SJSA1 (cell line): Measurements from ENCODE around the gene C4BPB. TPM values are rescaled to one million over a fixed set of nuclear protein-coding genes. Genes with fewer than 3 reads are reported as not detected.

Source experiments
- DNase-seq, 2 experiments: peaks; one replicate each; pipeline ENCODE4 v3.0.0-alpha.2; 2015 to 2020; ENCODE audit warnings: low spot score in 2 of 2, low read depth in 1 of 2
- H3K27ac ChIP-seq: fragments of 250-450 bp; sonication (Bioruptor Pico); 2 replicates; pipeline ENCODE4 v1.5.1; 2020; ENCODE audit warnings: mild to moderate bottlenecking, moderate library complexity
- H3K27me3 ChIP-seq: fragments of 250-450 bp; sonication (Bioruptor Pico); replicated peaks from 2 replicates; pipeline ENCODE4 v1.5.1; 2020; ENCODE audit warnings: mild to moderate bottlenecking, moderate library complexity
- H3K36me3 ChIP-seq: fragments of 250-450 bp; sonication (Bioruptor Pico); 2 replicates; pipeline ENCODE4 v1.5.1; 2020; ENCODE audit warnings: mild to moderate bottlenecking
- H3K4me1 ChIP-seq: fragments of 250-450 bp; sonication (Bioruptor Pico); replicated peaks from 2 replicates; pipeline ENCODE4 v1.6.1; 2021; ENCODE audit warnings: mild to moderate bottlenecking
- H3K4me3 ChIP-seq: fragments of 250-450 bp; sonication (Bioruptor Pico); 2 replicates; pipeline ENCODE4 v1.5.1; 2020; ENCODE audit warnings: mild to moderate bottlenecking
- H3K9me3 ChIP-seq: fragments of 250-450 bp; sonication (Bioruptor Pico); replicated peaks from 2 replicates; pipeline ENCODE4 v1.5.1; 2020; ENCODE audit warnings: mild to moderate bottlenecking
- total RNA-seq: library from RNA; depleted of rRNA; stranded (reverse); fragments of >200 nt; shearing (Covaris generic); gene quantifications from 2 replicates; pipeline ENCODE4 v1.2.3, GENCODE V29; 2014

Gene C4BPB
- total RNA-seq, 1 experiment from 2014 or later: 1.8 TPM

- DNase-seq: no peak
- Histone ChIP-seq H3K27me3 (no peaks in the 10 kb centered on the region), H3K27ac (no peak overlapping the region), H3K36me3 (no peaks in the 10 kb centered on the region; the same call in 1 of the 2 replicates), H3K4me3 (no peak overlapping the region), H3K9me3 (no peaks in the 10 kb centered on the region), H3K4me1 (no peaks in the 10 kb centered on the region)
Measured at GRCh38 chr1:207069061-207069460, 19.6 kb upstream of the C4BPB start.

DNA sequence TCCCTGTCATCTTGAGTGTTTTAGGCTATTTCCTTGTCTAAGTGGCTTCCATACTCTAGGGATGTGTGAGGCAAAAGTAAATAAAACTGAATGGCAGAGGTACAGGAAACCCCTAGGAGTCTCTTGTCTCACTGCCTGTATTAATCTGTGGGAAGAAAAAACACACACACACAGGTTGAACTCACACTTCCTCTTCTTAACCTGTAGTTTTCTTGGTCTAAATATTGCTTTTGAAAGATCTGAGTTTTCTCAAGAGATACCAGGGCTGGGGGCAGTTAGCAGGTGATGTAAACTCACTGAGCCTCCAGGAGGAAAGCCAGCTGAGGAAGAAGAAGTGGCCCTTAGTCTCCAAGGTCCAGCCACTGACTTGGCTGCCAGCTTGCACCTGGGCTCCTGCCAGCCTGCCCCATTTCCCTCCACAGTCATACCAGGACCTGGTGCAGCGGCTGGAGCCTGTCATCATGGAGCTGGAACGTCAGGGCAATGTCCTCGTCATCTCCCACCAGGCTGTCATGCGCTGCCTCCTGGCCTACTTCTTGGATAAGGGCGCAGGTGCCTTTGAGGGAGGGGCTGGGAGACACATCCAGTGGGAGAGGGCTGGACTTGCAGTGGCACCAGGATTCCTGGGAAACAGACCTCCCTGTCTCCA lies 18.7 kb upstream of the C4BPB start:
- Histone ChIP-seq H3K27ac (no peak overlapping the region), H3K9me3 (no peaks in the 10 kb centered on the region), H3K4me1 (no peaks in the 10 kb centered on the region), H3K4me3 (no peak overlapping the region), H3K36me3 (no peaks in the 10 kb centered on the region; the same call in 1 of the 2 replicates), H3K27me3 (no peaks in the 10 kb centered on the region)
- no peak for DNase-seq

DNA sequence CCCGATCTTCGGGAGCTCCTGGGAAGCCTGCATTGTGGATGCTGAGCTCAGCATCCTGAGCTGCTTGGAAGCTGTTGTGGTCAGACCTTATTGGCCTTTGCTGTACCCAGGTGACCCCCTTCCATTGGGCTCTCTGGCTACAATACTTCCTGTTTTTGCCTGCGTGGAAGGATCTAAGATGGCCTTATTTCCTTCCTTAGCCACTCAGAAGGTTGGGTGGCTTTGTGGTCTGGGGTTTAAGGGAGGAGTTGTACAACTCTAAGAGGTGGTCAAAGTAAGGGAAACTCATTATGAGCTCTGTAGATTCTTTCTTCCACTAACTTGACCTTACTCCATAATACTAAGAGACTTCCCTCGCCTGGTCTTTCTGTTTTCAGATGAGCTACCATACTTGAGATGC lies 17.8 kb upstream of the C4BPB start:
- Histone ChIP-seq H3K36me3 (no peaks in the 10 kb centered on the region; the same call in 1 of the 2 replicates), H3K27me3 (no peaks in the 10 kb centered on the region), H3K4me1 (no peaks in the 10 kb centered on the region), H3K9me3 (no peaks in the 10 kb centered on the region), H3K27ac (no peak overlapping the region), H3K4me3 (no peak overlapping the region)
- no peak for DNase-seq

DNA sequence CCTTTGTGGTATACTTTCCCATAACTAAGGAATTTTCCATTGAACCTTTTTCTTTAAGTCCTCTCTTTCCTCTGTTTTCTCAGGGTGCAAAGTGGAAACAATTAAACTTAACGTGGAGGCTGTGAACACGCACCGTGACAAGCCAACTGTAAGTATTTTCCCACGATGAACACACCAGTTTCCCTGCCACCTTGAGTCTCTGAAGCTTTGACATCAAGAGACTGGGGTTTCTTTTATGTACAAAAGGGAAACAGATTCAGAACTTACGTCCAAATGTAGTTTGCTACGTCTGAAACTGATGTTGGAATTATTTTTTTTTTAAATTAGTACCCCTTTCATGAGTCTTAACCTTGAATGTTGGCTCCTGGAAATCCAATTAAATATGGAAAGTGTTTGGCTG lies 17.2 kb upstream of the C4BPB start:
- Histone ChIP-seq H3K4me1 (no peaks in the 10 kb centered on the region), H3K36me3 (no peaks in the 10 kb centered on the region; the same call in 1 of the 2 replicates), H3K9me3 (no peaks in the 10 kb centered on the region), H3K4me3 (no peak overlapping the region), H3K27me3 (no peaks in the 10 kb centered on the region), H3K27ac (no peak overlapping the region)
- DNase-seq: no peak

DNA sequence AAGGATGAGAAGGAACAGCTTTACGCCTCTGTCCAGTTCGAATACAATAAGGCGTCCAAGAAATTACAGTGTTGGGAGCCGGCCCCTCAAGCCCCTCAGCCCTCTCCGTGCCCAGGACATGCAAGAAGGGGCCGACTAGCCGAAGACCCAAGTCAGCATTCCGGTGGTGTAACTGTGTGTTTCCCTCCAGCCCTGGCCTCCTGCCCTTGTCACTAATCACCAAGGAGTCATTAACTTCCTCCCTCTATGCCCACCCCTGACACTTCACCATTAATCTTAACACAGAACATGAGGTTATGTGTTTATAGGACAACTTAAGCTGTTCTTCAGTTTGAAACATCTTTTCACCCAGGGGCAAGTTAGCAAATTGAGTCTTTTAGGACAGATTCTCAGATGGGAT lies 16.4 kb upstream of the C4BPB start:
- Histone ChIP-seq H3K27me3 (no peaks in the 10 kb centered on the region), H3K4me1 (no peaks in the 10 kb centered on the region), H3K27ac (no peak overlapping the region), H3K4me3 (no peak overlapping the region), H3K9me3 (no peaks in the 10 kb centered on the region), H3K36me3 (no peaks in the 10 kb centered on the region; the same call in 1 of the 2 replicates)
- DNase-seq: no peak

DNA sequence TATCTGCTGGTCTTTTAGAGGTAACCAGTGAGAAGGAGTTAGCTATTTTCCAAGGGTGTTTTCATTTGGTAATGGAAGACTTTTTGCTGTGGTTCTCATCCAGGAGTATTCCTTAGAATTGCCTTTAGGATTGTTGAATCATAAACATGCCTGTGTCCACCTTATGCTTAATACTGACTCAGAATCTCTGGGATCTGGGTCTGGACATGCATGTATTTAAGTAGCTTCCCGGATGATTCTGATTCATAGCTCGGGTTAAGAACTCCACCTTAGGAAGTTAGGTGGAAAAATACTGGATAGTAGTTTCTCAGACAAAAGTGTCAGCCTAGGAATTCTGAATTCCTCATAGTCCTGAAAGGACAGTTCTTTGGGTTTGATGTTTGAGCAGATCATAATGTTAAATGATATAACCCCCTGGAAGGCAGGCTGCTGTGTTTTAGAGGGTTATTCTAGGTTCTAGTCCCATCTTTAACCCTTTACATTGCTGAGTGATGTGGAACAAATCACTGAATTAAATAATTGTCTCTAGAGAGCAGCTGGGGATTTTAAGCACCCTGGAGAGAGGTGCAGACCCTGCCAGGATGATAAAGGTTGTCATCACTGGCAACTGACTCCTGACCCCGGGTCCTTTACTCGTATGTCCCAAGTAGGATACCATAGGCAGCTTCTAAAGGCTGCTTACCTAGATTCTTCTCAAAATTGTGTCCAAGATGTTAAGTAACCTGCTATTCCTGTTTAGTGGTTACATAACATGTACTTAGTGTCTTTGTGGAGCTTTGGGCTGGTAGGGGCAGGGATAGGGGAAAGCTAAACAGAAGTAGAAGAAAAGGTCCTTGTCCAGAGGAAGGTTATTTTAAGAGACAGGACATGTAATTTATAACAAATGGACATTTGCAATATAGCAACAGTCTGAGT lies 14.5 kb upstream of the C4BPB start:
- Histone ChIP-seq H3K27me3 (no peaks in the 10 kb centered on the region), H3K9me3 (no peaks in the 10 kb centered on the region), H3K4me3 (no peak overlapping the region), H3K4me1 (no peaks in the 10 kb centered on the region), H3K27ac (no peak overlapping the region), H3K36me3 (no peaks in the 10 kb centered on the region; the same call in 1 of the 2 replicates)
- no peak for DNase-seq

- DNase-seq: no peak
- H3K4me3 ChIP-seq: no peak overlapping the region
- no peak overlapping the region for H3K27ac ChIP-seq
- H3K4me1 ChIP-seq: no peaks in the 10 kb centered on the region
- no peaks in the 10 kb centered on the region for H3K9me3 ChIP-seq
- H3K27me3 ChIP-seq: no peaks in the 10 kb centered on the region
- H3K36me3 ChIP-seq: no peaks in the 10 kb centered on the region
Measured at GRCh38 chr1:207076181-207076955, 12.3 kb upstream of the C4BPB start.

DNA sequence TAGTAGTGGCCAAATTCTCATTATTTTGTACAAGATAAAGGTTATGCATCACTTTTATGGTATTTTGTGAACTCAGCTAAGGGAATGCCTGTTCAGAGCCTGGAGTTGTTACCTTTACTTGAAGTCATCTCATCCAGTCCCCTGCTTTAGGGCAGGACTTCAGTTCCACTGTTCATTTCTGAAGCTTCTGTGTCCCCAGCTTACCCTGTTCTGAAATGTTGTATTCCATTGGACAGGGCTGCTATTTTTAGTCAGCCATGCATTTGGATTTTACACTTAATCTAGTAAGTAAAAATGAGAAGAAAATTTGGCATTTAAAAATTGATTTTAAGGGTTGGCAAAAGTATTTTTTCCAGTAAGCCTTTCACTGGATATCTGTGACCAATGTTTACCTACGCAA lies 11.6 kb upstream of the C4BPB start:
- Histone ChIP-seq H3K4me3 (no peak overlapping the region), H3K4me1 (no peaks in the 10 kb centered on the region), H3K36me3 (no peaks in the 10 kb centered on the region), H3K27me3 (no peaks in the 10 kb centered on the region), H3K9me3 (no peaks in the 10 kb centered on the region), H3K27ac (no peak overlapping the region)
- no peak for DNase-seq

DNA sequence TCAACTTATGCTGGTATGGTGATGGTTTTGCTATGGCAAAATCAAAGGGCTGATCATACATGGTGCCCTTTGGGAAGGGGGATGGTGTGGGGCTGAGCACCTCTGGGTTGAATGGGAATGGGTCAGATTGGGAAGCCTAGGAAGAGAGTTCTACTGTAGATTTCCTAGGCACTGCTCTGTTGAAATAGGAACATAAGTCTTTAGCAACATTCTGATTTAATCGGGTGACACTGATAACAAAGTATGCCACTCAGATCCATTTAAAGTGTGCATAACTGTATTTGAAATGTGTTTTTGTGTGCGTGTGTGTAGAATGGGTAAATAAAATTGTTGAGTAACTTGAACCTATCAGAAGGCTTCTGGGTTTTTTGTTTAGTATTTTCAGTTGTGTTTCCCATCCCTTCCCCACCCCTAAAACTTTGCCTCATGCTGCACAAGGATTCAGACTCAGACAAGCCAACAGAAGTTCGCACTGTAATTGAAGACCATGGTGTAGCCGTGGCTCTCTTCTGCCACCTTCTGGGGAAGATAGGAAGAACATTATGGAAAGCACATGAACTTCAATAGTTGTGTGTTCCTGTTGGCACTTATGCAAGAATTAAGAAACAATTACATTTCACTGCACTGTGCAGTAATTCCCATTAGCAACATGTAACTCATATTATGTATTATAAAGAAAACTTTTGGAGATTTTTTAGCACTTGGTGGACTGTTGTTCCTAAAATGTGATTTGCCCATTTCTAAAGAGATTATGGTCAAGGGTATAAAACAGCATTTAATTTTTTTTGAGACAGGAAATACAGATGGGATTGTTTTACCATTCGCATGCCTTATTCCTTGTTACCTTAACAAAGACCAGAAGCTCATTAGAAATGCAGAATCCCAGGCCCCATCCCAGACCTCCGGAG lies 10.9 kb upstream of the C4BPB start:
- Histone ChIP-seq H3K9me3 (no peaks in the 10 kb centered on the region), H3K4me1 (no peaks in the 10 kb centered on the region), H3K27ac (no peak overlapping the region), H3K4me3 (no peak overlapping the region), H3K36me3 (no peaks in the 10 kb centered on the region), H3K27me3 (no peaks in the 10 kb centered on the region)
- DNase-seq: peak; percentile 50 to 53

- Histone ChIP-seq H3K27ac (no peak overlapping the region), H3K4me3 (no peak overlapping the region), H3K4me1 (no peaks in the 10 kb centered on the region), H3K9me3 (no peaks in the 10 kb centered on the region), H3K36me3 (no peaks in the 10 kb centered on the region), H3K27me3 (no peaks in the 10 kb centered on the region)
- DNase-seq: no peak
Measured at GRCh38 chr1:207078578-207079132, 10.0 kb upstream of the C4BPB start.

DNA sequence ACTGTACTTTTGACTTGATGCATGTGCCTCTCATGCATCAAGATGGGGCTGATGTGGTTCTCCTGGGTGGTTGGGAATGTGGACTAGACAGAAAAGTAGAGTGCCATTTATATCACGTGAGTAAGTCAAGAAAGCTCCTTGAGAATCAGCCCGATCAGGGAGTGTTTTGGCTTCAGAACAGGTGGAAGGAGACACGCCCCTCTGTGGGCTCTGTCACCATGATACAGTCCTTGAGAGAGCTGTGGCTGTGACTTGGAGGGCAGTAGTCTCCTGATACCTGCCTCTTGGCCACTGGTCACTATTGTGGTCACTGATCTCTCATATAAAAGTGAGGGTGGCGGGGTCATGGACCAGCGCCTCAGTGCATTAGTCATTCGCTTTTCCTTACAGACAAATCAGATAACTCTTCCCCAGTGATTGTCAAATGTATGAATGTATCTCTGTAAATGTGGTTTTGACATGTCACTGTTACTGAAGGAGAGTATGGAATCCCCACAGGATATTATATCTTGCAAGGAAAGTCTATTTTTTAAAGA lies 8.9 kb upstream of the C4BPB start:
- no peak for DNase-seq
- Histone ChIP-seq H3K4me3 (no peak overlapping the region), H3K27ac (no peak overlapping the region), H3K4me1 (no peaks in the 10 kb centered on the region; the same call in 1 of the 2 replicates), H3K36me3 (no peaks in the 10 kb centered on the region), H3K9me3 (no peaks in the 10 kb centered on the region), H3K27me3 (no peaks in the 10 kb centered on the region)

DNA sequence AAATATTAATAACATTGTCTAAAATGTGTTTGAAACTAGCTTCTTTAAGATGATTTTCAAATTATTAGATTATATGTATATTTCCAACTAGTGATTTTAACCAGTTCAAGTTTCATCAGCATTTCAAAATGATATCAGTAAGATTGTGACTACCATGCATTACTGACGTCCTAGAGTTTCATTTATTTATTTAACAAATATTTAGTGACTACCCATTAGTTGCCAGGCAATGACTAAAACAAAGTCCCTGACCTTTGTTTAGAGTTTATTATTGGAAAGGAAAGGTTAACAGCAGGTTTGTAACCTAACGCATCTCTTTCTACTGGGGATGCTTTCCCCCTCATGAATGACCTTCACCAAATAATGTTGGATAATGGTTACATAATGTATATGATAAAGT lies 7.6 kb upstream of the C4BPB start:
- Histone ChIP-seq H3K36me3 (no peaks in the 10 kb centered on the region), H3K4me1 (no peaks in the 10 kb centered on the region; the same call in 1 of the 2 replicates), H3K27me3 (no peaks in the 10 kb centered on the region), H3K9me3 (no peaks in the 10 kb centered on the region), H3K27ac (no peak overlapping the region), H3K4me3 (no peak overlapping the region)
- no peak for DNase-seq
